Neural crest cell (in vitro differentiated cells): ENCODE results near the gene ZYG11B. TPM values are rescaled to one million over a fixed set of nuclear protein-coding genes. Genes with fewer than 3 reads are reported as not detected.
"Not testable (repeated sequence)": the region's sequence is repeated elsewhere in the genome, so short reads cannot be mapped to it uniquely, and the experiment has no call there.

Experiments
- DNase-seq: peaks from one replicate; pipeline ENCODE4 v3.0.0; 2021; ENCODE audit warnings: low read depth, mixed read lengths, low spot score
- H3K27ac Mint-ChIP-seq: one replicate; pipeline ENCODE4 v1.8.0; 2021; ENCODE audit warnings: mild to moderate bottlenecking, mixed read lengths; ENCODE audit not compliant: unreplicated experiment
- H3K27me3 Mint-ChIP-seq: 2 replicates; pipeline ENCODE4 v1.8.0; 2021; ENCODE audit warnings: low read depth, mild to moderate bottlenecking, mixed read lengths
- H3K36me3 Mint-ChIP-seq: 2 replicates; pipeline ENCODE4 v1.8.0; 2021; ENCODE audit warnings: low read depth, mild to moderate bottlenecking, mixed read lengths
- H3K4me1 Mint-ChIP-seq: 2 replicates; pipeline ENCODE4 v1.8.0; 2021; ENCODE audit warnings: mixed read lengths
- H3K4me3 Mint-ChIP-seq: one replicate; pipeline ENCODE4 v1.8.0; 2021; ENCODE audit warnings: mild to moderate bottlenecking, mixed read lengths
- H3K9me3 Mint-ChIP-seq: 2 replicates; pipeline ENCODE4 v1.8.0; 2021; ENCODE audit warnings: mixed read lengths
- CTCF ChIP-seq: fragments of 200-600 bp; sonication (generic); conservative IDR thresholded peaks from 2 replicates; pipeline ENCODE4 v1.5.0; 2021; ENCODE audit warnings: antibody characterized with exemption, mild to moderate bottlenecking
- total RNA-seq: library from RNA; stranded (reverse); gene quantifications from 2 replicates; pipeline ENCODE4 v1.2.1, GENCODE V29; 2021

ZYG11B gene
- total RNA-seq, 1 donor from 2014 or later, result 39.3 TPM

GRCh38 chr1:52795464-52795863 lies 69.2 kb downstream of the ZYG11B start:
- Mint-ChIP-seq H3K9me3 (no peaks in the 10 kb centered on the region), H3K27ac (no peak overlapping the region), H3K4me1 (peaks cover 4% of the 10 kb centered on the region), H3K36me3 (peaks cover 7% of the 10 kb centered on the region), H3K4me3 (no peak overlapping the region), H3K27me3 (no peaks in the 10 kb centered on the region)
- DNase-seq, result no peak
- TF ChIP-seq CTCF, result no peak

DNA sequence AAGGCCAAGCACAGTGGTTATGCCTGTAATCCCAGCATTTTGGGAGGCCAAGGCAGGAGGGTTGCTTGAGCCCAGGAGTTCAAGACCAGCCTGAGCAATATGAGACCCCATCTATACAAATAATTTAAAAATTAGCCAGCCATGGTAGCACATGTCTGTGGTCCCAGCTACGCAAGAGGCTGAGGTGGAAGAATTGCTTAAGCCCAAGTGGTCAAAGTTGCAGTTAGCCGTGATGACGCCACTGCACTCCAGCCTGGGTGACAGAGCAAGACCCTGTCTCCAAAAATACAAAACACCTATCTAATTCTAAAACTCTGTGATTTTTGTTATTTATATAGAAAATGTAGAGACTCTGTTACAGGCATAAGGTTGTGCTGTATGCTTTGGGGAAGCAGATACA lies 72.1 kb downstream of the ZYG11B start:
- DNase-seq, result no peak
- no peak for TF ChIP-seq CTCF
- H3K36me3 Mint-ChIP-seq, result peaks cover 7% of the 10 kb centered on the region
- no peak overlapping the region for H3K4me3 Mint-ChIP-seq
- no peaks in the 10 kb centered on the region for H3K9me3 Mint-ChIP-seq
- H3K27ac Mint-ChIP-seq, result no peak overlapping the region
- no peaks in the 10 kb centered on the region for H3K27me3 Mint-ChIP-seq
- no peaks in the 10 kb centered on the region for H3K4me1 Mint-ChIP-seq

DNA sequence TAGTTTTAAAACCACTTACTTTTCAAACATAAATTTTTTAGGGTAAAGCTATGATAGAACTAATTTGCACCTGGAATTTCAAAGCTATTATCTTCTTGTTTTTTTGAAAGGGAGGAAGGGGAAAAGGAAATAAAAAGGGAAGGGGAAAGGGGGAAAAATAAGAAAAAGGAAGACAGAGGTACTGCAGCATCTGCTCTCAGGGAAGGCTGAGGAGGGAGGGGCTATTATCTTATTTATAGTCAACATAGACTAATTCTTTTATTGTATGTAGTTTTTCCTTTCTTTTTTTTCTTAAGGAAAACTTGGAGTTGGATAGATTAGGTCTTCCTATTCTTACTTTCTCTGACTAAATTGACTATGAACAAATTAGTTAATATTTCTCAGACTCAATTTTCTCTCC lies 74.8 kb downstream of the ZYG11B start:
- no peak overlapping the region for H3K27ac Mint-ChIP-seq
- no peak for TF ChIP-seq CTCF
- H3K4me3 Mint-ChIP-seq, result no peak overlapping the region
- H3K9me3 Mint-ChIP-seq, result no peaks in the 10 kb centered on the region
- peaks cover 7% of the 10 kb centered on the region for H3K36me3 Mint-ChIP-seq
- H3K4me1 Mint-ChIP-seq, result no peaks in the 10 kb centered on the region
- DNase-seq, result no peak
- no peaks in the 10 kb centered on the region for H3K27me3 Mint-ChIP-seq

GRCh38 chr1:52804083-52804482 lies 77.8 kb downstream of the ZYG11B start:
- not testable (repeated sequence) for DNase-seq, H3K9me3 Mint-ChIP-seq, H3K36me3 Mint-ChIP-seq, H3K27ac Mint-ChIP-seq, H3K27me3 Mint-ChIP-seq, H3K4me3 Mint-ChIP-seq, H3K4me1 Mint-ChIP-seq

GRCh38 chr1:52814465-52814864 lies 88.2 kb downstream of the ZYG11B start:
- TF ChIP-seq CTCF, result no peak
- H3K36me3 Mint-ChIP-seq, result peaks cover 9% of the 10 kb centered on the region
- no peak overlapping the region for H3K4me3 Mint-ChIP-seq
- no peaks in the 10 kb centered on the region for H3K4me1 Mint-ChIP-seq
- no peak for DNase-seq
- no peaks in the 10 kb centered on the region for H3K27me3 Mint-ChIP-seq
- no peaks in the 10 kb centered on the region for H3K9me3 Mint-ChIP-seq
- H3K27ac Mint-ChIP-seq, result no peak overlapping the region

DNA sequence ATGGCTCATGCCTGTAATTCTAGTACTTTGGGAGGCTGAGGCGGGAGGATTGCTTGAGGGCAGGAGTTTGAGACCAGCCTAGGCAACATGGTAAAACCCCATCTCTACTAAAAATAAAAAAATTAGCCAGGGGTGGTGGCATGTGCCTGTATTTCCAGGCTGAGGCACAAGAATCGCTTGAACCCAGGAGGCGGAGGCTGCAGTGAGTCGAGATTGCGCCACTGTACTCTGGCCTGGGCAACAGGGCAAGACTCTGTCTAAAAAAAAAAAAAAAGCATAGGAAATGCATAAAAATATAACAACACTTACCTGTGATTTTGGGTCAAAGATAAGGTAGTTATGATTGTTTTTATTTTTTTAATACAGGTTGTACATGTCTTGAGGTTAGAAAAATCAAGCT lies 94.6 kb downstream of the ZYG11B start:
- not testable (repeated sequence) for H3K36me3 Mint-ChIP-seq, DNase-seq, H3K9me3 Mint-ChIP-seq, H3K4me3 Mint-ChIP-seq, H3K4me1 Mint-ChIP-seq, H3K27me3 Mint-ChIP-seq, H3K27ac Mint-ChIP-seq

DNA sequence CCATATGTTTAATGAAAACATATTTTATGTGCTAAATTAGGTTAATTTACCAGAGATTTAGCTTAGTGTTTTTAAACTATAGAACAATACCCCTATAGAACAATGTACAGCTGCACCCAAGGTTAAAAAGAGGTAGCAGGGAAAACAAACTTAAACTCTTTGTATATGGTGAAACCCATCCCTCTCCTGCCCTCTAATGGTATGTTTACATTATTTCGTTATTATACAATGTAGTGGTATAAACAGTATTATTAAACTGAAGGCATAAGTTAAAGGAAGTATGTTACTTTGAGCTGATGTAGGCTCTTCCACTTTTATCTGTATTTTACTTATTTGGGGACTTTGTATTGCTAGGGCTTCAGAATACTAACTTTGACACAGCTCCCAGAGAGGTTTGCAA lies 99.6 kb downstream of the ZYG11B start:
- peak; percentile 50 for TF ChIP-seq CTCF

More for the DNA sequence above, 99.6 kb downstream of the ZYG11B start:
- Mint-ChIP-seq H3K27me3 (no peaks in the 10 kb centered on the region), H3K27ac (no peak overlapping the region), H3K4me3 (no peak overlapping the region), H3K9me3 (no peaks in the 10 kb centered on the region), H3K36me3 (peaks cover 3% of the 10 kb centered on the region), H3K4me1 (no peaks in the 10 kb centered on the region)
- no peak for DNase-seq
